Stimulated activated CD4-positive, alpha-beta T cell treated with anti-CD3 and anti-CD28 coated beads, Interleukin-1b, Interleukin-23, amount 100 ng/mL, for 1 hour (primary cell): Measurements from ENCODE around the gene UBL4A.

ENCODE experiments used
- DNase-seq, 2 donors: peaks; one replicate each; pipeline ENCODE4 v3.0.0-alpha.2; 2020; ENCODE audit warnings: low read depth in 2 of 2

The UBL4A gene

GRCh38 chrX:154439841-154440240 lies 46.6 kb downstream of the UBL4A start:
- DNase-seq = no peak

GRCh38 chrX:154437971-154438893 lies 48.2 kb downstream of the UBL4A start:
- DNase-seq = no peak

DNA sequence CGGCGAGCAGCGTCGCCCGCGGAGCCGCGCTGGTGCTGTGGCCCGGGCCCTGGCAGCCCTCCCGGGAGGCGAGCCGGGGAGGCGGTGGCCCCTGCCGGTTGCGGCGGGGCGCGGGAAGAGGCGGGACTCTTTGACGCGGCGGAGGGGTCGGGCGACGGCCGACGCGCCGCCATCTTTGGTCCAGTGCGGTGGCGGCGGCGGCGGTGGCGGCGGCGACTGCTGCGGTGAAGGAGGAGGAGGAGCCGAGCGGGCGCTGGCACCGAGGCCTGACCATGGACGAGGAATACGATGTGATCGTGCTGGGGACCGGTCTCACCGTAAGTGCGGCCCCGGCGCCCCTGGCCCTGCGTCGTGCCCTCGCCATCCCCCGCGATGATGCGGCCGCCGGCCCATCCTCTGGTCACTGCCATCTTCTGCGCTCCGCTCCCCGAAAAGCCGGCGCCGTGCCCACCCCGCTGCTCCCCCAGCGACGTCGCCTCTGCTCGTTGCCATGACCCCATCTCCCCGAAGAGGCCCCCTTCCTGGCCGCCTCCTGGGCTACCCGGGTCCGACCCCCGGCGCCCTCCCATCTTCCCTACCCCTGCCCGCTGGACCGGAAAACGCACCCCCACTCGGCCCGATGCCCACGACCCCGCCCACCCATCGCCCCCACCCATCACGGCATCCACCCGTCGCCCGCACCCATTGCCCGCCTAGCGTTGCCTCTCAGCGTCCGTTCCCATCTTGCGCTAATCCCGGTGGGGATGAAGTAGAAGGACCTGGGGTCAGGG lies 49.2 kb downstream of the UBL4A start, which contains the start of gene GDI1:
GDI1 (plus strand) TSS at position 172 of the 770 bp plus-strand sequence; CDS start at position 273, 101 bp downstream.
- no peak for DNase-seq

DNA sequence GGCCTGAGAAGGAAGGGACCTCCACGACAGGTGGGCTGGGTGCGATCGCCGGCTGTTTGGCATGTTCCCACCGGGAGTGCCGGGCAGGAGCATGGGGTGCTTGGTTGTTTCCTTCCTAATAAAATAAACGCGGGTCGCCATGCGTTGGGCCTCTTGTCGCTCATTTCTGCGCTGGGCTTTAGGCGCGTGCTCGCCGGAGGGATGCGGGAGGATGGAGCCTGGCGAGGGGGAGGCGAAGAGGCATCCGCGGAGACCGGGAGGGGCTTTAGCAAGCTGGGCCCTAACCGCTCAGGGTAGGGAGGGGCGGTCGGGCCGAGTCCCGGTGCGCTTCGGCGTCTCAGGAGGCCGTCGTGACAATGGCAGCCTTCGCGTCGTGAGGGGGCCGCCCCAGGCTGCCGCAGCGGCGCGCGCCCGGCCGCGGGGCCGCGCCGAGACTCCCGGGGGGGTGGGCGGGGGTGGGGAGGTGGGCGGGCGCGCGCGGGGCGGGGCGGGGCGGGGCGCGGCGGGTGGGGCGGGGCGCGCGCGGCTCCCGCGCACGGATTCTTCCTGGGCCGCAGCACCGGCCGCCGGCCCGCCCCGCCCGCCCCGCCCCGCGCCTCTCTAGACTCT lies 49.9 kb downstream of the UBL4A start:
- DNase-seq = no peak

GRCh38 chrX:154435171-154435733 lies 51.2 kb downstream of the UBL4A start:
- no peak for DNase-seq

DNA sequence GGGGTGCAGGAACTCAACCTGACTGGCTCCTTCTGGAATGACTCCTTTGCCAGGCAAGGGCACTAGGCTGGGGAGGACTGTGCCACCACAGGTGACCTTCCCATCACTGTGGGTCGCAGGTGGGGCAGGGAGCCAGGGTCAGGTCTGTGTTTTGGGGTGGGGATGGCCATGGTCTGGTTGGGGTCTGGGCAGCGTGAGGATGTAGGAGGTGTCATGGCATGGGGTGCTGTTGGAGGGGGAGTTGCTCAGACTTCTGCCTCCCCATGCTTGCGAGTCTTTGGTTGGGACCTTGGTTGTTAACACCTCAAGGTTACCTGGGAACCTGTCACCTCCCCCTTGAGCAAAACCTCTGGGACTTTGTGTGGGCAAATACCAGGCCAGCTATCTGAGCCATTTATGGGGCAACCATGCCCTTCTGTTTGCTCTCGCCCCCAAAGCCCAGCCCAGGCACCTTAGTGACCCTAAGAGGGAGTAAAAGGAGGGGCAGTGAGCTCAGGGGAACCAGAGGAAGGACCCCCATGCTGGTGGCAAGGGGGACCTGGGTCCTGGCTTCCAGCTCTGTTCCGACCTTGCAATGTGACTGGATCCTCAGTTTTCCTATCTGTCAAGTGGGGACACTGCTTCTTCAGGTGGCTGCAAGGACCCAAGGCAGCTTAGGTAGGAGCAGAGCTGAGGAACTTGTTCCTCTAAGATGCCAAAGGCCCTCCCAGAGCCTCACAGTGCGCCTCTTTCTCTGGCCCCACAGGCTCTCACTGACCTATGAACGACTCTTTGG lies 51.8 kb downstream of the UBL4A start:
- DNase-seq = no peak
